Activated T-cell treated with anti-CD3 and anti-CD28 coated beads for 24 hours (primary cell): ENCODE measurements around the gene NRN1L.
"Not testable (repeated sequence)": the region's sequence is repeated elsewhere in the genome, so short reads cannot be mapped to it uniquely, and the experiment has no call there.

ENCODE experiments used
- DNase-seq: peaks from one replicate; pipeline ENCODE4 v3.0.0-alpha.2; 2020; ENCODE audit warnings: low read depth

NRN1L gene

GRCh38 chr16:67884684-67885083, at the start of gene NRN1L:
TSS of gene NRN1L (plus strand) at chr16:67884885. CDS start at chr16:67884904, 19 bp downstream.
- no peak for DNase-seq

GRCh38 chr16:67837190-67837589, 47.5 kb upstream of the NRN1L start:
- not testable (repeated sequence) for DNase-seq

- DNase-seq: no peak
Measured at GRCh38 chr16:67837811-67838210, 46.9 kb upstream of the NRN1L start.

GRCh38 chr16:67841198-67841815, 43.4 kb upstream of the NRN1L start:
- DNase-seq: no peak

GRCh38 chr16:67841816-67842508, 42.7 kb upstream of the NRN1L start, which contains the start of gene THAP11:
TSS of gene THAP11 (plus strand) at chr16:67842320. CDS start at chr16:67842555, 235 bp downstream.
- DNase-seq: peak; percentile 94

- DNase-seq: peak; percentile 48
Measured at GRCh38 chr16:67842509-67843342, 42.0 kb upstream of the NRN1L start.

GRCh38 chr16:67843343-67843765, 41.3 kb upstream of the NRN1L start:
- DNase-seq: no peak

GRCh38 chr16:67844497-67844896, 40.2 kb upstream of the NRN1L start:
- DNase-seq: no peak

GRCh38 chr16:67845291-67846062, 39.2 kb upstream of the NRN1L start:
- DNase-seq: no peak

GRCh38 chr16:67846063-67846319, 38.7 kb upstream of the NRN1L start:
- no peak for DNase-seq

GRCh38 chr16:67846320-67847063, 38.2 kb upstream of the NRN1L start, which contains the start of gene NUTF2:
TSS of gene NUTF2 (plus strand) at chr16:67846933. CDS start at chr16:67865131, 18,198 bp downstream.
- peak; percentile 94 for DNase-seq

- DNase-seq: no peak
Measured at GRCh38 chr16:67847064-67847861, 37.4 kb upstream of the NRN1L start, which contains the start of gene CENPT. TSS of gene CENPT (minus strand) at chr16:67847693. CDS start at chr16:67833859, 13,834 bp downstream.

- no peak for DNase-seq
Measured at GRCh38 chr16:67848118-67848517, 36.6 kb upstream of the NRN1L start.

- DNase-seq: no peak
Measured at GRCh38 chr16:67853670-67854069, 31.0 kb upstream of the NRN1L start.

GRCh38 chr16:67855789-67856188, 28.9 kb upstream of the NRN1L start:
- no peak for DNase-seq

- no peak for DNase-seq
Measured at GRCh38 chr16:67856927-67857546, 27.6 kb upstream of the NRN1L start.

GRCh38 chr16:67857547-67858233, 27.0 kb upstream of the NRN1L start:
- no peak for DNase-seq

- no peak for DNase-seq
Measured at GRCh38 chr16:67858500-67858899, 26.2 kb upstream of the NRN1L start.
